Measurements from ENCODE around the gene CCN5.
A peak's percentile ranks its signal among the peaks of the same experiment; 100 is the strongest.

The CCN5 gene

GRCh38 chr20:44743916-44744655 is 28.9 kb downstream of the CCN5 start:
- Mint-ChIP-seq H3K27ac (no peak overlapping the region), H3K27me3 (peaks cover 51 to 62% of the 10 kb centered on the region in 2 donors), H3K9me3 (peaks cover 0 to under 1% of the 10 kb centered on the region in 2 donors), H3K36me3 (no peaks in the 10 kb centered on the region), H3K4me3 (no peak overlapping the region), H3K4me1 (peaks cover 4 to 14% of the 10 kb centered on the region in 2 donors)
- no peak for DNase-seq
- ATAC-seq (replicated peaks) = no peak

- H3K9me3 Mint-ChIP-seq = no peaks in the 10 kb centered on the region
- no peak overlapping the region for H3K27ac Mint-ChIP-seq
- ATAC-seq (replicated peaks) (no peak), DNase-seq (no peak)
- H3K36me3 Mint-ChIP-seq = no peaks in the 10 kb centered on the region
- peaks cover 4 to 14% of the 10 kb centered on the region in 2 donors for H3K4me1 Mint-ChIP-seq
- H3K27me3 Mint-ChIP-seq = peaks cover 59 to 73% of the 10 kb centered on the region in 2 donors
- peak overlapping the region; percentile 58 to 75 for H3K4me3 Mint-ChIP-seq
Observed at GRCh38 chr20:44745122-44745597, 30.0 kb downstream of the CCN5 start.

- Mint-ChIP-seq H3K27ac (no peak within 1 kb of the TSS), H3K4me3 (peak within 1 kb of the TSS; percentile 66 to 75), H3K9me3 (no peaks in the 10 kb centered on the region), H3K36me3 (no peaks in the 10 kb centered on the region), H3K4me1 (peaks cover 4 to 14% of the 10 kb centered on the region in 2 donors), H3K27me3 (peaks cover 60 to 78% of the 10 kb centered on the region in 2 donors)
- ATAC-seq (replicated peaks) (peak; percentile 63 to 64), DNase-seq (no peak)
Observed at GRCh38 chr20:44745598-44746366, 30.6 kb downstream of the CCN5 start, which contains the start of gene KCNK15. KCNK15 (plus strand) TSS chr20:44745865; CDS start chr20:44745911, 46 bp downstream.

GRCh38 chr20:44746367-44747165 is 31.4 kb downstream of the CCN5 start:
- Mint-ChIP-seq H3K27me3 (peaks cover 66 to 86% of the 10 kb centered on the region in 2 donors), H3K36me3 (no peaks in the 10 kb centered on the region), H3K4me3 (peak overlapping the region; percentile 66 to 75), H3K27ac (no peak overlapping the region), H3K9me3 (no peaks in the 10 kb centered on the region), H3K4me1 (peaks cover 4 to 14% of the 10 kb centered on the region in 2 donors)
- ATAC-seq (replicated peaks) = no peak
- no peak for DNase-seq

GRCh38 chr20:44747166-44748004 is 32.2 kb downstream of the CCN5 start:
- Mint-ChIP-seq H3K9me3 (no peaks in the 10 kb centered on the region), H3K27ac (no peak overlapping the region), H3K4me1 (peaks cover 4 to 14% of the 10 kb centered on the region in 2 donors), H3K4me3 (no peak overlapping the region), H3K27me3 (peaks cover 61 to 83% of the 10 kb centered on the region in 2 donors), H3K36me3 (no peaks in the 10 kb centered on the region)
- ATAC-seq (replicated peaks) (peak; percentile 72 to 77), DNase-seq (peak; percentile 33)

- no peak overlapping the region for H3K4me3 Mint-ChIP-seq
- peaks cover 4 to 14% of the 10 kb centered on the region in 2 donors for H3K4me1 Mint-ChIP-seq
- ATAC-seq (replicated peaks) = no peak
- H3K27ac Mint-ChIP-seq = no peak overlapping the region
- DNase-seq = no peak
- peaks cover 59 to 77% of the 10 kb centered on the region in 2 donors for H3K27me3 Mint-ChIP-seq
- no peaks in the 10 kb centered on the region for H3K36me3 Mint-ChIP-seq
- no peaks in the 10 kb centered on the region for H3K9me3 Mint-ChIP-seq
Observed at GRCh38 chr20:44748005-44748370, 32.8 kb downstream of the CCN5 start.

GRCh38 chr20:44750081-44750805 is 35.1 kb downstream of the CCN5 start:
- ATAC-seq (replicated peaks) (no peak), DNase-seq (no peak)
- Mint-ChIP-seq H3K4me1 (peaks cover 2 to 14% of the 10 kb centered on the region in 2 donors), H3K9me3 (no peaks in the 10 kb centered on the region), H3K4me3 (no peak overlapping the region), H3K27me3 (peaks cover 37 to 60% of the 10 kb centered on the region in 2 donors), H3K36me3 (no peaks in the 10 kb centered on the region), H3K27ac (no peak overlapping the region)

- ATAC-seq (replicated peaks) (no peak), DNase-seq (no peak)
- H3K27ac Mint-ChIP-seq = no peak overlapping the region
- no peaks in the 10 kb centered on the region for H3K36me3 Mint-ChIP-seq
- no peak overlapping the region for H3K4me3 Mint-ChIP-seq
- no peaks in the 10 kb centered on the region for H3K9me3 Mint-ChIP-seq
- H3K4me1 Mint-ChIP-seq = peaks cover 1 to 3% of the 10 kb centered on the region in 2 donors
- peaks cover 33 to 47% of the 10 kb centered on the region in 2 donors for H3K27me3 Mint-ChIP-seq
Observed at GRCh38 chr20:44752099-44752931, 37.1 kb downstream of the CCN5 start.

GRCh38 chr20:44754554-44754953 is 39.4 kb downstream of the CCN5 start:
- peaks cover 24 to 47% of the 10 kb centered on the region in 2 donors for H3K27me3 Mint-ChIP-seq

GRCh38 chr20:44756011-44756688 is 41.0 kb downstream of the CCN5 start:
- Mint-ChIP-seq H3K4me3 (no peak overlapping the region), H3K4me1 (no peaks in the 10 kb centered on the region), H3K27ac (no peak overlapping the region), H3K36me3 (no peaks in the 10 kb centered on the region), H3K9me3 (no peaks in the 10 kb centered on the region), H3K27me3 (peaks cover 21 to 33% of the 10 kb centered on the region in 2 donors)
- DNase-seq (no peak), ATAC-seq (replicated peaks) (no peak)

More at GRCh38 chr20:44754554-44754953, 39.4 kb downstream of the CCN5 start:
- ATAC-seq (replicated peaks) = no peak
- Mint-ChIP-seq H3K36me3 (no peaks in the 10 kb centered on the region), H3K4me3 (no peak overlapping the region), H3K9me3 (no peaks in the 10 kb centered on the region), H3K4me1 (no peaks in the 10 kb centered on the region), H3K27ac (no peak overlapping the region)
- no peak for DNase-seq

GRCh38 chr20:44756956-44757355 is 41.8 kb downstream of the CCN5 start:
- H3K4me3 Mint-ChIP-seq = no peak overlapping the region

More at GRCh38 chr20:44756956-44757355, 41.8 kb downstream of the CCN5 start:
- no peaks in the 10 kb centered on the region for H3K36me3 Mint-ChIP-seq
- peaks cover 15 to 26% of the 10 kb centered on the region in 2 donors for H3K27me3 Mint-ChIP-seq
- no peaks in the 10 kb centered on the region for H3K4me1 Mint-ChIP-seq
- no peak for DNase-seq
- H3K9me3 Mint-ChIP-seq = no peaks in the 10 kb centered on the region
- no peak overlapping the region for H3K27ac Mint-ChIP-seq
- ATAC-seq (replicated peaks) = no peak
